HG02884 (cell line): Measurements from ENCODE around the gene NKX1-1.
"Not testable (repeated sequence)": the region's sequence is repeated elsewhere in the genome, so short reads cannot be mapped to it uniquely, and the experiment has no call there.

Source experiments
- ATAC-seq: cut with Tn5 transposase; IDR thresholded peaks from one replicate; pipeline ENCODE4 v1.9.1; 2021; ENCODE audit warnings: mild to moderate bottlenecking, moderate library complexity; ENCODE audit not compliant: unreplicated experiment

NKX1-1 gene

DNA sequence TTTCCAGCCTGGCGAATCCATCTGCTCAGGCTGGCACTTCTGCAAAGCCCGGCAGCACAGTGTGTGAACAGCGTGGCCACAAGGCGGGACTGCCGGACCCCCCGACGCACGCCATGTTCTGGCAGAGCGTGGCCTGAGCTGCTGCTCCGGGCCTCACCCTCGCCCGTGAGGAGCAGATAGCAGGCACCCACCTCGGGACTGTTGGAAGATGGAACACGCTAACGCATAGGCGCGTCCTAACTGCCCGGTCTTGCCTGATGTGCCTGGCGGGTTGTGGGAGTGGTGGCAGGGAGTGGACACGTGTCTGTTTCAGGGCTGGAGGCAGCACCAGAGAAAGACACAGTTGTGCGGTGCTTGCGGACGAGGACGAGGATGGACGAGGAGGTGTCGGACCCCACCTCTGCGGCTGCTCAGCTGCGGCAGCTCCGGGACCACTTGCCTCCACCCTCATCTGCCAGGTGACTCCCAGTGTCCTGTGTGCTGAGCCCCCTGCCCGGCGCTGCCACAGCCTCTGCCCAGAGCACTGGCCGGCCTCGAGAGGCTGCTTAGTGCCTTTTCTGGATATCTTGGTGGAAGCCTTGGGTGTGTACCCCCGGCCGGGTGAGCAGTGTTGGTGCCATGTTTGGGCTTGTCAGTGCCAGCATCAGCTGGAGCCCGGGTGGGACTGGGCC lies 31.1 kb downstream of the NKX1-1 start:
- ATAC-seq = no peak

- ATAC-seq = no peak
These were observed 31.6 kb downstream of the NKX1-1 start for GRCh38 chr4:1374706-1375045.

- no peak for ATAC-seq
These were observed 32.1 kb downstream of the NKX1-1 start for GRCh38 chr4:1373892-1374705.

GRCh38 chr4:1372576-1372975 lies 33.7 kb downstream of the NKX1-1 start:
- not testable (repeated sequence) for ATAC-seq

DNA sequence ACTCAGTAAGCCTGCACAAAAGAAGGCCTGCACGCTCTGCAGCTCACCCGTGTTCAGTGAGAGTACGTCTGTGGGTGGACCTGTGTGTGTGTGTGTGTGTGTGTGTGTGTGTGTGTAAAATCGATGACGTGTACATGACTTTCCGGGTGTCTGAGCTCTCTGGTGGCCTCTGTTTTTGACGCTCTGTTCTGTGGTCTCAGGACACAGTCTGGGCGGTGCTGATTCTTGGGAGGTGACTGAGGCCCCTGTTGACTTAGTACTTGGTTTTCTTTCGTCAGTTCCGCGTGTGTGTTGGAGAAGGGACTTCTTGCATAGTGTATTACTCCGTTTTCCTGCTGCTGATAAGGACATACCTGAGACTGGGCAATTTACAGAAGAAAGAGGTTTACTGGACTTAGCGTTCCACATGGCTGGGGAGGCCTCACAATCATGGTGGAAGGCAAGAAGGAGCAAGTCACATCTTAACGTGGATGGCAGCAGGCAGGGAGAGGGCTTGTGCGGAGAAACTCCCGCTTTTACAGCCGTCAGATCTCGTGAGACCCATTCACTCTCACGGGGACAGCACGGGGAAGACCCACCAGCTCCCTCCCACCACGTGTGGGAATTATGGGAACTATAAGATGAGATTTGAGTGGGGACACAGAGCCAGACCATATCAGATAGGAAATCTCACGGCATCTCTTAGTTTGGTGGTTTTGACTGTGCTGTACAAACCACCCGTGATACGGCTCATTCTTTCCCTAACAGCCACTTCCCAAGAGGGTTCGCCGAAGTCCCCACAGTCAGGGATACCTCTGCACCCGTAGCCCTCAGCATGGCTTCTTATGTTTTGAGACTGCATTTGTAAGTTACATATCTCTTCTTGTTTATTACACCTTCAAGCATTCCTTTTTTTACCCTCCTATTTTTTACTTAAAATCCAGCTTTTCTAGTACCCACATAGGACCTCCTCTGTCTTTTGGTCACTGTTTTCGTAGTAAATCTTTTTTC lies 34.8 kb downstream of the NKX1-1 start:
- ATAC-seq = no peak

GRCh38 chr4:1370321-1371124 lies 35.7 kb downstream of the NKX1-1 start:
- no peak for ATAC-seq

GRCh38 chr4:1369479-1370079 lies 36.7 kb downstream of the NKX1-1 start:
- ATAC-seq = no peak

GRCh38 chr4:1369091-1369450 lies 37.2 kb downstream of the NKX1-1 start:
- ATAC-seq = no peak

GRCh38 chr4:1368421-1369090 lies 37.7 kb downstream of the NKX1-1 start:
- ATAC-seq = no peak

GRCh38 chr4:1367936-1368289 lies 38.3 kb downstream of the NKX1-1 start:
- no peak for ATAC-seq

- no peak for ATAC-seq
These were observed 38.9 kb downstream of the NKX1-1 start for GRCh38 chr4:1367230-1367935.

- no peak for ATAC-seq
These were observed 39.6 kb downstream of the NKX1-1 start for GRCh38 chr4:1366371-1367229.

DNA sequence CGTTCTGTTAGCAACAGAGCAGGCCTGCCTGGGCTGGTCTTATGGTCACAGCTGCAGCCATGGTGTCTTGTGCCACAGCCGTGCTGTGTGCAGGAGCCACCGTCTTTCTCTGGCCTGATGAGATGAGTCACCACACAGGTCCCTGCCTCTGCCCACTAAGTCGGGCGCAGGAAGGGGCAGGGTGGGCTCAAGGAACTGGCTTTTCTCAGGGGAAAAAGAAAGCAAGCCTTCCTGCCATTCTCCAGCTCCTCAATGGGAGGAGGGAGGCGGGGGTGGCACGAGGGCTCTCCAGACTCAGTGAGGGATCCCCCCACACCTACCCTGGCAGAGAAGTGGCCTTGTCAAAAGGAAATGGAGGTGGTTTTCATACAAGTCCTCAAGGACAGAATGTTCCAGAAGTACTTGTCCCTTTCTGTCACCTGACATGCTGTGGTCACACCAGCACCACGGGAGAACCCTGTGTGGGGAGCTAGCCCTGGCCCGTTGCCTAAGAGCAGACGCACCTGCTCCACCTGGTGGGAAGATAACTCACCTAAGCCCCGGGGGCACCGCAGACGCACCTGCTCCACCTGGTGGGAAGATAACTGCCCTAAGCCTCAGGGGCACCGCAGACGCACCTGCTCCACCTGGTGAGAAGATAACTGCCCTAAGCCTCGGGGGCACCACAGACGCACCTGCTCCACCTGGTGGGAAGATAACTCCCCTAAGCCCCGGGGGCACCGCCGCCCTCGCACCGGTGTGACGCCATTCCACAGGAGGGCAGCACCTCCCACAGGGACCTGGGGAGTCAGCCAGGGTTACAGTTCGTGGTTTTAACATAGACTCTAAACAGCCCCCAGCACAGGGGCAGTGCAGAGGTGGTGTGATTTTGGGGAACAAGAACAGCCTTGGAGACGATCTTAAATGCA lies 40.7 kb downstream of the NKX1-1 start:
- ATAC-seq = no peak

DNA sequence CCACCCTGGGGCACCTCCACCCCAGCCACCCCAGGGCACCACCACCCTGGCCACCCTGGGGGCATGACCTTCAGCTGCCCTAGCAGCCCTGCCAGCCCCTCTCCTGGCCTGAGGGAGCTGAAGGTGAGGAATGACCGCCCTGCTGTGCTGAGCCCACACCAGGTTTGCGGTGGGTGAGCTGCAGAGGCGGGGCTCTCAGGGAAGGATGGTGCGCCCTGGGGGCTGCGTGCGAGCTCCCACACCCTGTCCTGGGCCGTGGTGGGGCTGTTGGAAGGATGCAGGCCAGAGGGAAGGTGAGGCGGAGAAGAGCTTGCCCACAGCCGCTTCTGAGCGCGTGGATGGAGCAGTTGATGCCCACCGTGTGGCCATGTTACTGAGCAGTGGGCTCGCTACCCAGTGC lies 41.5 kb downstream of the NKX1-1 start:
- ATAC-seq = no peak

GRCh38 chr4:1364217-1364616 lies 42.0 kb downstream of the NKX1-1 start:
- no peak for ATAC-seq

DNA sequence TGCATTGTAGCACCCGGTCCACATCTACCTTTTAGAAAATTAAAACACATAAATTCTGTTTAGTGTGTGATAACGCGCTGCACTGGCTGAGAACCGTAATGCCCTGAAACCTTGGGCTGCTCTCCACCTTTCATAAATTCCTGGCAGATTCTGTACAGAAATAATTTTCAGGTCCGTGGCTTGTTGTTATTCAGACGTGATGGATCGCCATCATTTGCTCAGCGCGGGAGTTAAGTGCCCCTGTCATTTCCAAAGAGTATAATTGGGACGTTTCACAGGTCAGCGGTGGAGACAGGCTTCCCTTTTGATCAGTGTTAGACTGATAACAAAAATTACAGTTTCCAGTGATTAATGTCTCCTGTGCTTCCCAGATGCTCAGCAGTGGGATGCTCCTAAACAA lies 42.7 kb downstream of the NKX1-1 start:
- ATAC-seq = no peak

DNA sequence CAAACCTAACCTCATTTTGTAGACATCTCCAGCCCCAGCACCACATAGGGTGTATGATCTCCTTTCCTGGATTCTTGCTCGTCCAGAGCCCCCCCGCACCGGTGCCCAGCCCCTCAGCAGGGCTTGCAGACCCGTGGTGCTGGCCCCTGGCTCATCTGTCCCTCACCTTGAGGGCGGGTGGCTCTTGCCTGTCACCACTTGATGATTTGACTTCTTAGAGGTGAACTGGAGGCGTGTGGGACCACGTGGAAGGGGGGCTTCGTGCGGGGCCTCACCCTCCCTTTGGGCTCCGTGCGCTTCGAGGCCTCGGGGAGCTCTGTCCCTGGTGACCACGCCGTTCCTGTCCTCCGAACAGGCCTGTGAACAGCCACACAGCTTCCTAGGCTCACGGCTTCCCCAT lies 43.7 kb downstream of the NKX1-1 start:
- ATAC-seq = no peak
